GM10266 (cell line): ENCODE data around the gene CAV1.
A peak's percentile ranks its signal among the peaks of the same experiment; 100 is the strongest.

Experiments
- DNase-seq: peaks from one replicate; pipeline ENCODE4 v3.0.0; 2012; ENCODE audit errors: extremely low spot score
- CTCF ChIP-seq: IDR thresholded peaks from 2 replicates; pipeline ENCODE4 v1.5.1; 2012; ENCODE audit warnings: mild to moderate bottlenecking, low read depth; ENCODE audit not compliant: control insufficient read depth, insufficient read depth; ENCODE audit errors: missing control alignments

Gene CAV1

GRCh38 chr7:116548506-116548905 is 23.7 kb downstream of the CAV1 start:
- no peak for TF ChIP-seq CTCF
- peak; percentile 28 for DNase-seq

GRCh38 chr7:116549370-116549769 is 24.5 kb downstream of the CAV1 start:
- DNase-seq: no peak
- TF ChIP-seq CTCF: no peak

GRCh38 chr7:116551692-116552091 is 26.9 kb downstream of the CAV1 start:
- no peak for TF ChIP-seq CTCF
- no peak for DNase-seq

- TF ChIP-seq CTCF: no peak
- DNase-seq: no peak
These were observed 27.8 kb downstream of the CAV1 start for GRCh38 chr7:116552602-116553001.

GRCh38 chr7:116553168-116553964 is 28.5 kb downstream of the CAV1 start:
- no peak for TF ChIP-seq CTCF

GRCh38 chr7:116554436-116554835 is 29.6 kb downstream of the CAV1 start:
- no peak for DNase-seq
- no peak for TF ChIP-seq CTCF

More at GRCh38 chr7:116553168-116553964, 28.5 kb downstream of the CAV1 start:
- DNase-seq: no peak

GRCh38 chr7:116554911-116555310 is 30.1 kb downstream of the CAV1 start:
- DNase-seq: no peak
- no peak for TF ChIP-seq CTCF
